Stimulated activated CD4-positive, alpha-beta T cell treated with anti-CD3 and anti-CD28 coated beads, Interleukin-2, amount 100 ng/mL, for 48 hours (primary cell): Measurements from ENCODE around the gene RAB7A.
A peak's percentile ranks its signal among the peaks of the same experiment; 100 is the strongest.
"Not testable (repeated sequence)": the region's sequence is repeated elsewhere in the genome, so short reads cannot be mapped to it uniquely, and the experiment has no call there.

Experiments used
- DNase-seq, 2 donors: peaks; one replicate each; pipeline ENCODE4 v3.0.0-alpha.2; 2020

RAB7A gene

DNA sequence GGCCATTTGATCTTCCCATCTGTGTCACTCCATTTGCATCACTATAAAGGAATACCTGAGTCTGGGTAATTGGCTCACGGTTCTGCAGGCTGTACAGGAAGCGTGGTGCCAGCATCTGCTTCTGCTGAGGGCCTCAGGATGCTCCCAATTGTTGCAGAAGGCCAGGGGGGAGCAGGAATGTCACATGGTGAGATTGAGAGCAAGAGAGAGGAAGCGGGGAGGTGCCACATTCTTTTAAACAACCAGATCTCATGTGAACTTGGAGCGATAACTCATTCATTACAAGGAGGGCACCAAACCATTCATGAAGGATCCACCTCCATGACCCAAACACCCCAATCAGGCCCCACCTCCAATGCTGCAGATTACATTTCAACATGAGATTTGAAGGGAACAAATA, 13.1 kb upstream of the RAB7A start:
- DNase-seq, result no peak

GRCh38 chr3:128714887-128715491, 11.0 kb upstream of the RAB7A start:
- no peak for DNase-seq

GRCh38 chr3:128718892-128719291, 7.1 kb upstream of the RAB7A start:
- DNase-seq, result not testable (repeated sequence)

DNA sequence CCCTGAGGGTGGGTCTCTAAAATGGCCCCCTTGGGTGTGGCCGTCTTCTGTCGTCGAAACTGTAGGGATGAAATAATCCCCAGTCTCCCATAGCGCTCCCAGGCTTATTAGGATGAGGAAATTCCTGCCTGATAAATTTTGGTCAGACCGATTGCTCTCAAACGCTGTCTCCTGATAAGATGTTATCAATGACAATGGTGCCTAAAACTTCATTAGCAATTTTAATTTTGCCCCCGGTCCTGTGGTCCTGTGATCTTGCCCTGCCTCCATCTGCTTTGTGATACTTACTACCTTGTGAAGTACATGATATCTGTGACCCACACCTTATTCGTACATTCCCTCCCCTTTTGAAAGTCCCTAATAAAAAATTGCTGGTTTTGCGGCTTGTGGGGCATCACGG, 5.1 kb upstream of the RAB7A start:
- DNase-seq, result no peak

DNA sequence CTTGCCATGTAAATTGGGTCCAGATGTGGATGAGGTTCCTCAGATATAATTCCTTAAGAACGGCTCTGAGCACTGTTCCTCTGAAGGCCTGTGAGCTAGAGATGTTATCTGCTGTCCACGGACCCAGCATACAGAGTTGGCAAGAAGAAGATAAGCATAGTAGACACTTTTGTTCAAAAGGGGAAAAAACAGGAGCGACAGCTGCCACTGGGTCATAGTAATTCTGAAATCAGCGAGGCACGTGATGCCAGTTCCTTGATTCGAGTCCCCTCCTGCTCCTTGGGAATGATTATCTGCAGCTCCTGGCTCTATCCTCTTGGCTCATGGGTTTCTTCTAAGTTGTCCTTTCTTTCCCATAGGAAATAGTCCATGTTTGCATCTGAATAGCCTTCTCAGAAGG, 2.5 kb upstream of the RAB7A start:
- DNase-seq, result no peak

DNA sequence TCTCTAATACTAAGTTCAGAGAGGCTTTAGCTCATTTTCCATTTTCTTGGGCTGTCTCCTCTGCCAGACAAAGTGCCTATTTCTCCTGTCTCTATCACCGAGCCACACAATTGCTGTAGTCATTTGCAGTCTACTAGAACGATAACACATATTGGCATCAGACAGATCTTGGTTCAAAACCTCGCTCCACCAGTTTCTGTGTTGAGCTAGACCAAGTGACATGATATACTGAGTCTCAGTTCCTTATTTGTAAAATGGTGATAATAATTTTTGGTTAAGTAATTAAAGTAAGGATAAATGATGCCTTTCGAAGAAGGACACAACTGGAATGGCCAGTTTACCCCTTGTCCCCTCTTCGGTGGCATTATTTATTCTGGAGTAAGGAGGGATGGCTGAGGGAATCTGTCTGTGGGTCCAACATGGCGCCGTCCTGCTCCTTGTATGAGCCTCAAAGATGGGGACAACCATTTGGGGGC, 398 bp upstream of the RAB7A start:
- peak in 1 of 2 donors; percentile 11 for DNase-seq

- no peak for DNase-seq
Observed at GRCh38 chr3:128727059-128727458, 1.1 kb downstream of the RAB7A start.

DNA sequence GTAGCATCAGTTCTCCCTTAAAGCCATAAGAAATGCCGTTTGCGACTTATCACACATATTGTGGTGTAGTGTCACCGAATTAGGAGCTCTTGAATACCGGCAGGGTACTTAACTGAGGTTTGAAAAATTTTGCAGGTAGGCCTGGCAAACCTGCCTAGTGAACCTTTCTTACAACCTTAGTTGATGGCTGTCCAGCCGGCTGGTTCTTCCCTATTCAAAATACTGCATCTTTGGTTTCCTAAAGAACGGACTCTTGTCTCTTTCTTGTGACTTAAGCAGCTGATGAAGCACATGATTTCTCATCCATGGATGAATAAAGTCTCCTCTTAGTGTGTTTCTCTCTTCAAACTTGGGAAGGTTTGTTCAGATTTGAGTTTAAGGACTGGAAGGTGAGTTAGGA, 1.5 kb downstream of the RAB7A start:
- no peak for DNase-seq

DNA sequence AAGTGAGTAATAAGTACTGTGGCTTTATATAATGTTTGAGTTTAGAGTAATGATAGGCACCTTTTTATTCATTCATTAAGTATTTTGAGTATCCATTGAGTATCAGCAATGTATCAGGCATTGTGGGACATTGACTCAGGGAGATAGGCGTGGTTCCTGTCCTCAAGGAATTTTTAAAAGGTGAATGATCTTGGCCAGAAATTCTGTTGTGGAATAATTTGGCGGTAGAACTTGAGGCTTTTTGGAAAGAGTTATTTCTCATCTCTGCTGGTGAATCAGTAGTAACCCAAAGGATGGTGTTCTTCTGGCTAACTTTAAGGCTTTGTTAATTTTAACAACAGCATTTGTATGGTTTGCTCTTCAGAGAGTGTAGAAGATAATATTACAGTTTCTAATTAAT, 2.0 kb downstream of the RAB7A start:
- no peak for DNase-seq

GRCh38 chr3:128728521-128728920, 2.5 kb downstream of the RAB7A start:
- not testable (repeated sequence) for DNase-seq

- DNase-seq, result no peak
Observed at GRCh38 chr3:128730471-128730870, 4.5 kb downstream of the RAB7A start.

DNA sequence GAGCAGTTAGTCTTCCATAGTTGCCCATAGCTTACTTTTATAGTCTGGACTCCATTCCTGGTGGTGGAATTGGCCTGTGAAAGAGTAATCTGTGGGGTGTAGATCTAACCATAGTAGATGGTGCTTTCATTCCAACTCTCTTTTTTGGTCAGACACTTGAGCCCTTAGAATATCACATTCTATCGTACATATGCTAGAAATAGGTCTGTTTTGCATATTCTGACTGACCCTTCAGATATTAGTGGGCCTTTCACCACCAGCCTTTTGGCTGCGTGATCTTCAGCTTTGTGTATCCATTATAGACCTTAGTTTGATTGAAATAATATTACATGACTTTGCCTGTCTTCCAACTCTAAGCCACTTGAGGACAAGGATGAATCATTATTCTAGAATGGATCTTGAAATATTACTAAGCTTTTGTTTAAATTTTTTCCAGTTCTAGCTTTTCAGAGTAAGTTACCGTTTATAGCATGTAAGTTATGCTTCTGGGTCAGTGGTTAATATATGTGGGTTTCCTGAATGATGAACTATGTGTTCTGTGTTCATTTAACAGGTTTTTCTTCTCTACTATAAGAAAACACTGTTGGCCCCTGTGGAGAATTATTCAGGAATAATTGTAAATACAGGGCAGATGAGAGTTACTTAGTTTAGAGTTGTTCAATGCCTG, 8.7 kb downstream of the RAB7A start:
- DNase-seq, result no peak

DNA sequence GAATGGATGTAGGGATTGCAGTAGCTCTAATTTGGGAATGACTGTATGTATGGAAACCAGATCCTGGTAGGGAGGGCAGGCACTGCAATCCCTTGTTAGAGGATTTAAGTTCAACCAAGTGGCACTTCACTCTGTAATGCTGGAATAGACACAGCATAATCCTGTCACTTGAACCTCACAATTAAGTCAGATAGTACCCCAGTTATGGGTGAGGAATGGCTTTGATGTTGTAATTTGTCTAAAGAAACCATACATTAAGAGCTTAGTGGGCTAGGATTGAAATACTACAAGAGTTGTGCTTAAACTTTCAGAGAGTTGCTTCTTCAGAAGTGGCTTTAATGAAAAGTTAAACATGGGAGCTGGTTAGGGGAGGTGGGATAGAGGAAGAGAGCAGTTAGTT, 9.3 kb downstream of the RAB7A start:
- DNase-seq, result no peak

DNA sequence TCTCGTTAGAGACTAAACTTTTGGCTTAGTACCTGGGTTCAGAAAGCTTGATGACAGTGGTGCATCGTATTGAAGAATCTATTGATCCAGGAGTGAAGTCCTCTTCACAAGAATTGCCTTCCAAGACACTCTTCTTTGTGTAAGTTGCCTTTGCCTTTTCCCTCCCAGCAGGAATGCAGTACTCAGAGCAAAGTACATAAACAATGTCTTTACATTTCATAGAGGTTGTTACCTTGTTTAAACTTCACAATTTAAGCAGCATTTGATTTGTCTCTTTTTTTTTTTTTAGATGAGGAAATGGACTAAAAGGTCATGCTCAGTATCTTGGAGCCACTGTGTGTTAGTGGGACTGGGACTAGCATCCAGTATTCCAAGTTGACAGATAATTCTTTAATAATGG, 9.9 kb downstream of the RAB7A start:
- no peak for DNase-seq

GRCh38 chr3:128736601-128737000, 10.6 kb downstream of the RAB7A start:
- DNase-seq, result no peak

DNA sequence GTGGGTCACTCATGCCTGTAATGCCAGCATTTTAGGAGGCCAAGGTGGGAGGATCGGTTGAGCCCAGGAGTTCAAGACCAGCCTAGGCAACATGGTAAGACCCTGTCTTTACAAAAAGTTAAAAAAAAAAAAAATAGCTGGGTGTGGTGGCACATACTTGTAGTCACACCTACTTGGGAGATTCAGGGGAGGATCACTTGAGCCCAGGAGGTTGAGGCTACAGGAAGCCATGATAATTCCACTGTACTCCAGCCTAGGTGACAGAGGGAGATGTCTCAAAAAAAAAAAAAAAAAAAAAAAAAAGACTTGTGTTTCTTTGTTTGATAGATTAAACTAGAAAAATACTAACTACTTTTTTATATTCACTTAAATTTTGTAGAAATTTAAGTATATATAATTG, 14.6 kb downstream of the RAB7A start:
- DNase-seq, result no peak

GRCh38 chr3:128742821-128743594, 17.0 kb downstream of the RAB7A start:
- no peak for DNase-seq

- no peak for DNase-seq
Observed at GRCh38 chr3:128745742-128746141, 19.8 kb downstream of the RAB7A start.

- no peak for DNase-seq
Observed at GRCh38 chr3:128746881-128747280, 20.9 kb downstream of the RAB7A start.

DNA sequence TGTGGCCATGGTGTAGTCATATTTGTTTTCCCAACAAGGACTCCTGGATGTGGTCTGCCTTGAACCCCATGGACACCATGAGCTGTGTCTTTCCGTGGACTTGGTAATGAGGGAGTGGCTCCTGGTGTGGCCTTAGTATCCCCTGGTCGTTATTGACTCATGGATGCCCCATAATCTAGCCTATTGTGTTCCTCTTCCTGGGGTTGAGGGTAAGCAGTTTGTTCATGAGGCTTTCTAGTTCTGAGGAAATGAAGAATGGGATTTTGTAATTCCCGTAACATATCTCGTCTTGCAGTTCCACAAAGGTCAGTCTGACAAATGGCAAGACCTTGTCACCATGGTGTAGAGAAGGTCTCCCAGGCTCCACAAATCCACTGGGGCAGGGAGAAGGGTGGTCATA, 22.6 kb downstream of the RAB7A start:
- DNase-seq, result no peak

DNA sequence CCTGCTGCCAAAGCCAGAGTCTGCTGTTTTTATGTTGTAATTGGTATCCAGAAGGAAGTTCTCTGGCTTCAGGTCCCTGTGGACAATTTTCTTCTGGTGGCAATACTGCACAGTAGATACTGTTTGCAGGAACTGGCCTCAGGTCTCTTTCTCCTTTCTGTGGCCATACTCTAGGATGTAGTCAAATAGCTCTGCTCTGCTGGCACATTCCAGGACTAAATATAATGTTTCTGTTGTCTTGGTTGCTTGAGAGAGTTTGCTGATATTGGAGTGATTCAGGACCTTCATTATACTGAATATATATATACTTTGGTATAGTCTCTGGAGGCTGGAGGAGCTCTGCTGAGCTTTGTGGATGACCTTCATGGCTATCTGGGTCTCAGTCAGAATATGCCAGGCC, 23.1 kb downstream of the RAB7A start:
- DNase-seq, result no peak

DNA sequence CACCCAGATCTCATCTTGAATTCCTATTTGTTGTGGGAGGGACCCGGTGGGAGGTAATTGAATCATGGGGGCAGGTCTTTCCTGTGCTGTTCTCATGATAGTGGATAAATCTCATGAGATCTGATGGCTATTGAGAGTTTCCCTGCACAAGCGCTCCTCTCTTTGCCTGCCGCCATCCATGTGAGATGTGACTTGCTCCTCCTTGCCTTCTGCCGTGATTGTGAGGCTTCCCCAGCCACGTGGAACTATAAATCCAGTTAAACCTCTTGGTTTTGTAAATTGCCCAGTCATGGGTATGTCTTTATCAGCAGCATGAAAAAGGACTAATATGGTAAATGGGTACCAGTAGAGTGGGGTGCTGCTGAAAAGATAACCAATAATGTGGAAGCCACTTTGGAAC, 23.6 kb downstream of the RAB7A start:
- not testable (repeated sequence) for DNase-seq

DNA sequence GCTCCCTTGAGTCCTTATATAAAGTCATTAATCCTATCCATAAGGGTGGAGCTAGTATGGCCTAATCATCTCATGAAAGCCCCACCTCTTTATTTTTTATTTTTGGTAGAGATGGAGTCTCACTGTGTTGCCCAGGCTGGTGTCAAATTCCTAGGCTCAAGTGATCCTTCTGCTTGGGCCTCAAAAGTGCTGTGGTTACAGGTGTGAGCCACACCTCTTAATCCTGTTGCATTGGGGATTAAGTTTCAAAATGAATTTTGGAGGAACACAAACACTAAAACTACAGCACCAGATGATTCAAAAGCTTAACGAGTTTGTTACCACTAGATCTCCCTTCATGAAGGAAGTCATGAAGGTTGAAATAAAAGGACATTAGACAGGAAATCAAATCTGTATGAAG, 27.7 kb downstream of the RAB7A start:
- no peak for DNase-seq

GRCh38 chr3:128760042-128760441, 34.1 kb downstream of the RAB7A start:
- no peak for DNase-seq
